Prostate gland (tissue), 2 donors: Measurements from ENCODE around the gene TMEM255A. TPM values are rescaled to one million over a fixed set of nuclear protein-coding genes. Genes with fewer than 3 reads are reported as not detected.

Source experiments
- DNase-seq: peaks from one replicate; pipeline ENCODE4 v3.0.0-alpha.2; 2019; ENCODE audit warnings: low spot score
- H3K27ac ChIP-seq, 2 donors: fragments of 200-600 bp; sonication (generic); 2 replicates each; pipeline ENCODE4 v1.5.1; 2017 to 2019
- H3K27me3 ChIP-seq: fragments of 200-600 bp; sonication (generic); replicated peaks from 2 replicates; pipeline ENCODE4 v1.5.1; 2019; ENCODE audit not compliant: insufficient read depth
- H3K36me3 ChIP-seq, 2 donors: fragments of 200-600 bp; sonication (generic); 1 replicate in 1 of 2; 2 replicates in 1 of 2; pipeline versions ENCODE4 v1.5.1 to v1.8.1; 2017 to 2019
- H3K4me1 ChIP-seq: fragments of 200-600 bp; sonication (generic); replicated peaks from 2 replicates; pipeline ENCODE4 v1.5.1; 2019
- H3K4me3 ChIP-seq, 2 donors: fragments of 200-600 bp; sonication (generic); 2 replicates each; pipeline ENCODE4 v1.5.1; 2017 to 2019
- H3K9me3 ChIP-seq: fragments of 200-600 bp; sonication (generic); 2 replicates; pipeline ENCODE4 v1.5.1; 2017
- CTCF ChIP-seq, 4 experiments: fragments of 200-600 bp in 2 of 4; fragments of 450-650 bp in 2 of 4; sonication (generic) in 2 of 4; IDR thresholded peaks; 1 replicate in 3 of 4; 2 replicates in 1 of 4; pipeline ENCODE4 v1.5.1; 2016 to 2019; ENCODE audit warnings: antibody characterized with exemption in 4 of 4, mild to moderate bottlenecking in 2 of 4, moderate library complexity in 2 of 4
- POLR2A ChIP-seq: fragments of 450-650 bp; IDR thresholded peaks from one replicate; pipeline ENCODE4 v1.6.1; 2016; ENCODE audit warnings: antibody characterized with exemption, mild to moderate bottlenecking
- POLR2AphosphoS5 ChIP-seq: sonication (generic); formaldehyde crosslinking; IDR thresholded peaks from one replicate; pipeline ENCODE4 v1.6.1; 2017; ENCODE audit warnings: antibody characterized with exemption
- WGBS: methylation state at CpG from one replicate; pipeline ENCODE4 v1.1.5; 2018; 5-methylcytosine and 5-hydroxymethylcytosine counted together
- intact Hi-C: fragments of 100-400 bp; cut with DNase I; formaldehyde crosslinking; loops from one replicate; pipeline ENCODE4 v1.14.2; 2022
- total RNA-seq, 2 donors: library from RNA; depleted of rRNA; stranded (reverse); fragments of >200 nt; gene quantifications; one replicate each; pipeline ENCODE4 v1.1.0, GENCODE V29; 2016

Gene TMEM255A
- total RNA-seq, 2 donors from 2014 or later = 0.18 to 0.62 TPM

GRCh38 chrX:120264341-120264740 is 46.9 kb downstream of the TMEM255A start:
- intact Hi-C loops = no loop called here
- no peak overlapping the region for H3K4me3 ChIP-seq
- no peaks in the 10 kb centered on the region for H3K9me3 ChIP-seq
- TF ChIP-seq POLR2AphosphoS5 = no peak
- no peaks in the 10 kb centered on the region for H3K36me3 ChIP-seq
- no peaks in the 10 kb centered on the region for H3K4me1 ChIP-seq
- no peaks in the 10 kb centered on the region for H3K27me3 ChIP-seq
- no peak overlapping the region for H3K27ac ChIP-seq
- DNase-seq = no peak

- TF ChIP-seq POLR2AphosphoS5 = no peak
- TF ChIP-seq POLR2A = no peak
- no peak for TF ChIP-seq CTCF (IDR thresholded peaks at IDR 0.05)
- H3K9me3 ChIP-seq = no peaks in the 10 kb centered on the region
- DNase-seq = no peak
- no peaks in the 10 kb centered on the region for H3K27me3 ChIP-seq
- no peak overlapping the region for H3K4me3 ChIP-seq
- intact Hi-C loops = no loop called here
- WGBS = 56% methylated on average over 6 of the region's 8 CpGs
- H3K4me1 ChIP-seq = no peaks in the 10 kb centered on the region
- no peaks in the 10 kb centered on the region for H3K36me3 ChIP-seq
- H3K27ac ChIP-seq = no peak overlapping the region
Measured at GRCh38 chrX:120262859-120263708, 48.2 kb downstream of the TMEM255A start.

GRCh38 chrX:120260369-120260768 is 50.9 kb downstream of the TMEM255A start:
- no peaks in the 10 kb centered on the region for H3K4me1 ChIP-seq
- H3K27me3 ChIP-seq = no peaks in the 10 kb centered on the region
- intact Hi-C loops = no loop called here
- H3K4me3 ChIP-seq = no peak overlapping the region
- no peaks in the 10 kb centered on the region for H3K36me3 ChIP-seq
- WGBS = 25% methylated on average over 3 of the region's 3 CpGs
- DNase-seq = peak; percentile 34
- TF ChIP-seq CTCF (IDR thresholded peaks at IDR 0.05) = no peak
- TF ChIP-seq POLR2A = no peak
- no peak for TF ChIP-seq POLR2AphosphoS5
- H3K27ac ChIP-seq = no peak overlapping the region
- no peaks in the 10 kb centered on the region for H3K9me3 ChIP-seq

GRCh38 chrX:120253784-120254183 is 57.5 kb downstream of the TMEM255A start:
- no peaks in the 10 kb centered on the region for H3K27me3 ChIP-seq
- intact Hi-C loops = no loop called here
- WGBS = 83% methylated on average over 6 of the region's 6 CpGs

GRCh38 chrX:120251471-120252011 is 59.7 kb downstream of the TMEM255A start:
- TF ChIP-seq POLR2AphosphoS5 = no peak
- intact Hi-C loops = no loop called here
- H3K4me3 ChIP-seq = peak overlapping the region; percentile 55 to 60
- WGBS = 0% methylated on average over 28 of the region's 28 CpGs
- H3K27me3 ChIP-seq = no peaks in the 10 kb centered on the region
- H3K36me3 ChIP-seq = no peaks in the 10 kb centered on the region
- H3K4me1 ChIP-seq = no peaks in the 10 kb centered on the region
- H3K9me3 ChIP-seq = no peaks in the 10 kb centered on the region
- DNase-seq = peak; percentile 7
- H3K27ac ChIP-seq = peak overlapping the region; percentile 88 to 90

More at GRCh38 chrX:120253784-120254183, 57.5 kb downstream of the TMEM255A start:
- DNase-seq = no peak
- Histone ChIP-seq H3K27ac (no peak overlapping the region), H3K36me3 (no peaks in the 10 kb centered on the region), H3K4me1 (no peaks in the 10 kb centered on the region), H3K9me3 (no peaks in the 10 kb centered on the region), H3K4me3 (no peak overlapping the region)
- no peak for TF ChIP-seq CTCF (IDR thresholded peaks at IDR 0.05)
- TF ChIP-seq POLR2A = no peak
- no peak for TF ChIP-seq POLR2AphosphoS5
